ENCODE data around the gene PLEKHA8. TPM values are rescaled to one million over a fixed set of nuclear protein-coding genes. Genes with fewer than 3 reads are reported as not detected.

PLEKHA8 gene
- total RNA-seq, 4 donors from 2014 or later, result 9.0 to 23.4 (median 13.0) TPM

- Histone ChIP-seq H3K27me3 (no peaks in the 10 kb centered on the region), H3K9me3 (peaks cover 0 to 16% (median 3%) of the 10 kb centered on the region in 4 donors), H3K36me3 (no peaks in the 10 kb centered on the region), H3K4me3 (no peak overlapping the region), H3K4me1 (peaks cover 0 to 10% (median 0%) of the 10 kb centered on the region in 4 donors), H3K27ac (no peak overlapping the region)
- WGBS, 2 donors, result 52 to 59% methylated on average over 3 of the region's 3 CpGs
- TF ChIP-seq POLR2A (IDR thresholded peaks at IDR 0.05), result no peak
- no peak for TF ChIP-seq EP300 (IDR thresholded peaks at IDR 0.05)
- TF ChIP-seq CTCF (IDR thresholded peaks at IDR 0.05), result no peak
- no peak for DNase-seq (ENCODE audit: low spot score in 2 of 2)
These were observed 86.5 kb downstream of the PLEKHA8 start for GRCh38 chr7:30114536-30115238.

- Histone ChIP-seq H3K4me1 (peaks cover 0 to 10% (median 0%) of the 10 kb centered on the region in 4 donors), H3K9me3 (peaks cover 0 to 16% (median 3%) of the 10 kb centered on the region in 4 donors), H3K27ac (no peak overlapping the region), H3K4me3 (no peak overlapping the region), H3K27me3 (no peaks in the 10 kb centered on the region), H3K36me3 (no peaks in the 10 kb centered on the region)
- 89 to 90% methylated on average over 34 of the region's 34 CpGs for WGBS, 2 donors
- TF ChIP-seq EP300 (IDR thresholded peaks at IDR 0.05) (no peak), CTCF (IDR thresholded peaks at IDR 0.05) (no peak), POLR2A (IDR thresholded peaks at IDR 0.05) (no peak)
- no peak for DNase-seq (ENCODE audit: low spot score in 2 of 2)
These were observed 87.6 kb downstream of the PLEKHA8 start for GRCh38 chr7:30115709-30116297.

- Histone ChIP-seq H3K9me3 (peaks cover 0 to 16% (median 3%) of the 10 kb centered on the region in 4 donors), H3K36me3 (no peaks in the 10 kb centered on the region), H3K27me3 (no peaks in the 10 kb centered on the region), H3K27ac (peak overlapping the region in 1 of 4 donors; percentile 40), H3K4me3 (no peak overlapping the region), H3K4me1 (peaks cover 0 to 10% (median 0%) of the 10 kb centered on the region in 4 donors)
- no peak for DNase-seq (ENCODE audit: low spot score in 2 of 2)
- 39 to 47% methylated on average over 6 of the region's 6 CpGs for WGBS, 2 donors
- no peak for TF ChIP-seq EP300 (IDR thresholded peaks at IDR 0.05)
- TF ChIP-seq CTCF (IDR thresholded peaks at IDR 0.05), result no peak
- TF ChIP-seq POLR2A (IDR thresholded peaks at IDR 0.05), result no peak
These were observed 88.6 kb downstream of the PLEKHA8 start for GRCh38 chr7:30116771-30117170.

- WGBS, 2 donors, result 88 to 91% methylated on average over 4 of the region's 4 CpGs
- no peak for DNase-seq (ENCODE audit: low spot score in 2 of 2)
- H3K36me3 ChIP-seq, result no peaks in the 10 kb centered on the region
- TF ChIP-seq CTCF (IDR thresholded peaks at IDR 0.05) (no peak), POLR2A (IDR thresholded peaks at IDR 0.05) (no peak), EP300 (IDR thresholded peaks at IDR 0.05) (no peak)
- no peaks in the 10 kb centered on the region for H3K27me3 ChIP-seq
- H3K9me3 ChIP-seq, result peaks cover 0 to 9% (median 3%) of the 10 kb centered on the region in 4 donors
- H3K27ac ChIP-seq, result no peak overlapping the region
- H3K4me3 ChIP-seq, result no peak overlapping the region
- peaks cover 0 to 10% (median 0%) of the 10 kb centered on the region in 4 donors for H3K4me1 ChIP-seq
These were observed 89.7 kb downstream of the PLEKHA8 start for GRCh38 chr7:30117896-30118295.

GRCh38 chr7:30119890-30120577 lies 91.8 kb downstream of the PLEKHA8 start:
- no peaks in the 10 kb centered on the region for H3K36me3 ChIP-seq
- WGBS, 2 donors, result 82 to 90% methylated on average over 4 of the region's 4 CpGs

More at GRCh38 chr7:30119890-30120577, 91.8 kb downstream of the PLEKHA8 start:
- Histone ChIP-seq H3K4me1 (peaks cover 0 to 10% (median 0%) of the 10 kb centered on the region in 4 donors), H3K27ac (no peak overlapping the region), H3K27me3 (no peaks in the 10 kb centered on the region), H3K4me3 (no peak overlapping the region), H3K9me3 (no peaks in the 10 kb centered on the region)
- TF ChIP-seq EP300 (IDR thresholded peaks at IDR 0.05) (no peak), CTCF (IDR thresholded peaks at IDR 0.05) (no peak), POLR2A (IDR thresholded peaks at IDR 0.05) (no peak)
- DNase-seq (ENCODE audit: low spot score in 2 of 2), result no peak

All from tibial nerve (tissue), 4 donors.